Suprapubic skin (tissue), 3 donors: ENCODE results near the gene HBEGF.

Experiments used
- POLR2A ChIP-seq, 2 donors: fragments of 450-650 bp; IDR thresholded peaks; one replicate each; pipeline ENCODE4 v1.6.1; 2017; ENCODE audit warnings: antibody characterized with exemption in 2 of 2, mild to moderate bottlenecking in 2 of 2, moderate library complexity in 2 of 2
- TF ChIP-seq, protein P1 (sequence below), 2 donors: fragments of 200-600 bp in 1 of 2; fragments of 450-650 bp in 1 of 2; sonication (generic) in 1 of 2; IDR thresholded peaks; one replicate each; pipeline ENCODE4 v1.5.1; 2016 to 2019; ENCODE audit warnings: antibody characterized with exemption in 2 of 2, mild to moderate bottlenecking in 1 of 2, moderate library complexity in 1 of 2

DNA sequence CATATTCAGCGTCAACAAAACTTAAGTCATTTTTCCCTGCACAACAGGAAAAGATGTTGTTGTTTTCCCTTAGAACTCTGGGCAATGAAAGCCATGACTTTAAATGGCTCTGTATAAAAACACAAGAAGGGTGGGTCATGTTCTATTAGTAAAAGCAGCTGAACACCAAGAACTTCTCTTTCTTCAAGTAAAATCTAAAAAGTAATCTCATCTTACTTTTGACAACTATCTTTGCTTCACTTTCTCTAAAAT lies 52.6 kb downstream of the HBEGF start:
- TF ChIP-seq POLR2A (IDR thresholded peaks at IDR 0.05): no peak
- TF ChIP-seq, protein P1, sequence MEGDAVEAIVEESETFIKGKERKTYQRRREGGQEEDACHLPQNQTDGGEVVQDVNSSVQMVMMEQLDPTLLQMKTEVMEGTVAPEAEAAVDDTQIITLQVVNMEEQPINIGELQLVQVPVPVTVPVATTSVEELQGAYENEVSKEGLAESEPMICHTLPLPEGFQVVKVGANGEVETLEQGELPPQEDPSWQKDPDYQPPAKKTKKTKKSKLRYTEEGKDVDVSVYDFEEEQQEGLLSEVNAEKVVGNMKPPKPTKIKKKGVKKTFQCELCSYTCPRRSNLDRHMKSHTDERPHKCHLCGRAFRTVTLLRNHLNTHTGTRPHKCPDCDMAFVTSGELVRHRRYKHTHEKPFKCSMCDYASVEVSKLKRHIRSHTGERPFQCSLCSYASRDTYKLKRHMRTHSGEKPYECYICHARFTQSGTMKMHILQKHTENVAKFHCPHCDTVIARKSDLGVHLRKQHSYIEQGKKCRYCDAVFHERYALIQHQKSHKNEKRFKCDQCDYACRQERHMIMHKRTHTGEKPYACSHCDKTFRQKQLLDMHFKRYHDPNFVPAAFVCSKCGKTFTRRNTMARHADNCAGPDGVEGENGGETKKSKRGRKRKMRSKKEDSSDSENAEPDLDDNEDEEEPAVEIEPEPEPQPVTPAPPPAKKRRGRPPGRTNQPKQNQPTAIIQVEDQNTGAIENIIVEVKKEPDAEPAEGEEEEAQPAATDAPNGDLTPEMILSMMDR (IDR thresholded peaks at IDR 0.05): no peak
